ENCODE results near the gene CFAP73. TPM values are rescaled to one million over a fixed set of nuclear protein-coding genes. Genes with fewer than 3 reads are reported as not detected.

The CFAP73 gene
- total RNA-seq, 1 experiment from 2014 or later, result 0.34 TPM

GRCh38 chr12:113114447-113115178 lies 34.9 kb upstream of the CFAP73 start:
- H3K27ac ChIP-seq (ENCODE audit: low read depth, low read length), result no peak overlapping the region
- no peak overlapping the region for H3K9ac ChIP-seq (ENCODE audit: low read length)
- no peaks in the 10 kb centered on the region for H3K79me2 ChIP-seq (ENCODE audit: insufficient read depth, low read length)
- no peaks in the 10 kb centered on the region for H4K20me1 ChIP-seq (ENCODE audit: insufficient read depth)
- TF ChIP-seq SRF (IDR thresholded peaks at IDR 0.05; ENCODE audit: low read depth) (no peak), REST (IDR thresholded peaks at IDR 0.05; ENCODE audit: low read depth) (no peak), EZH2 (IDR thresholded peaks at IDR 0.05) (no peak), CTCF (IDR thresholded peaks at IDR 0.05 in 2 of 3, conservative IDR thresholded peaks at IDR 0.05 in 1 of 3; ENCODE audit: borderline replicate concordance in 1 of 3, insufficient read depth in 1 of 3, low read depth in 2 of 3, low read length in 2 of 3) (no peak), EZH2phosphoT487 (IDR thresholded peaks at IDR 0.05; ENCODE audit: borderline replicate concordance) (no peak), EGR1 (IDR thresholded peaks at IDR 0.05; ENCODE audit: low read depth) (no peak), YY1 (IDR thresholded peaks at IDR 0.05; ENCODE audit: extremely low read depth, insufficient replicate concordance, low read depth, low read length) (no peak), SP1 (IDR thresholded peaks at IDR 0.05; ENCODE audit: low read depth) (no peak)
- no peak overlapping the region for H3K4me3 ChIP-seq (replicated peaks in 1 of 2; ENCODE audit: low read depth in 1 of 2, low read length in 2 of 2)
- ChIA-PET POLR2A (no interaction called here), CTCF (no interaction called here), RAD21 (ENCODE audit: low non-redundant PET in 1 of 2, low total read pairs in 2 of 2, uncharacterized antibody in 2 of 2, unreplicated experiment in 2 of 2) (no interaction called here)
- no peaks in the 10 kb centered on the region; a peak in 1 of 4 replicates for H3K4me1 ChIP-seq (ENCODE audit: control insufficient read depth in 1 of 2, insufficient read depth in 2 of 2, low read length in 2 of 2)
- H3K9me2 ChIP-seq (ENCODE audit: insufficient read depth), result no peaks in the 10 kb centered on the region
- no peaks in the 10 kb centered on the region for H3K9me3 ChIP-seq (ENCODE audit: control insufficient read depth in 1 of 2, insufficient read depth in 1 of 2, low read depth in 1 of 2, low read length in 2 of 2)
- intact Hi-C loops (cut with micrococcal nuclease), result no loop called here
- DNase-seq (ENCODE audit: low read depth, low spot score), result no peak
- ATAC-seq, result no peak
- no TSS peak for BruUV-seq (replicated peaks)
- no peak overlapping the region for H2AFZ ChIP-seq (ENCODE audit: low read depth, low read length, poor library complexity, severe bottlenecking)
- H3K27me3 ChIP-seq (ENCODE audit: insufficient read depth, low read length), result no peaks in the 10 kb centered on the region
- no peak overlapping the region for H3K4me2 ChIP-seq (ENCODE audit: low read length)
- H3K36me3 ChIP-seq (ENCODE audit: control insufficient read depth in 1 of 2, insufficient read depth in 2 of 2, low read length in 2 of 2), result no peaks in the 10 kb centered on the region

All from HCT116 (cell line).